Upper lobe of right lung (tissue), 1 donor: ENCODE data around the gene LRP1B. TPM values are rescaled to one million over a fixed set of nuclear protein-coding genes. Genes with fewer than 3 reads are reported as not detected.

ENCODE experiments used
- ATAC-seq: fragments of 200-7000 bp; cut with Tn5 transposase; one replicate; pipeline ENCODE4 v1.9.1; 2020; ENCODE audit warnings: mild to moderate bottlenecking, moderate library complexity
- DNase-seq: peaks from one replicate; pipeline ENCODE4 v3.0.0-alpha.2; 2020
- H3K27ac ChIP-seq: fragments of 200-600 bp; one replicate; pipeline ENCODE4 v1.8.0; 2022
- H3K27me3 ChIP-seq: fragments of 200-600 bp; one replicate; pipeline ENCODE4 v1.8.0; 2022; ENCODE audit warnings: mild to moderate bottlenecking
- H3K36me3 ChIP-seq: fragments of 200-600 bp; one replicate; pipeline ENCODE4 v1.8.0; 2022
- H3K4me1 ChIP-seq: fragments of 200-600 bp; one replicate; pipeline ENCODE4 v1.8.0; 2022
- H3K4me3 ChIP-seq: fragments of 200-600 bp; one replicate; pipeline ENCODE4 v1.8.0; 2022; ENCODE audit warnings: mild to moderate bottlenecking
- H3K9me3 ChIP-seq: fragments of 200-600 bp; one replicate; pipeline ENCODE4 v1.8.0; 2022
- CTCF ChIP-seq: fragments of 200-600 bp; IDR thresholded peaks from one replicate; pipeline ENCODE4 v1.8.0; 2022; ENCODE audit warnings: antibody characterized with exemption
- intact Hi-C: fragments of 100-400 bp; cut with DNase I; formaldehyde crosslinking; loops from one replicate; pipeline ENCODE4 v1.11.0; 2022
- total RNA-seq: library from RNA; stranded (reverse); fragmentation: NEBNext Ultra II Directional; extraction: Animal tissue kit (Norgen Biotek cat#: 25700); gene quantifications from one replicate; pipeline ENCODE4 v1.2.1, GENCODE V29; 2021
- donor health status: DM: no; HTN: yes; CAD: no; lungs with severe emphysema.

The LRP1B gene
- total RNA-seq, 1 donor from 2014 or later = 0.12 TPM

GRCh38 chr2:141959016-141959415, 171.8 kb downstream of the LRP1B start:
- no peaks in the 10 kb centered on the region for H3K27me3 ChIP-seq
- no peak for DNase-seq
- no peak overlapping the region for H3K4me3 ChIP-seq
- H3K4me1 ChIP-seq = no peaks in the 10 kb centered on the region
- H3K27ac ChIP-seq = no peak overlapping the region
- no peak for ATAC-seq
- TF ChIP-seq CTCF = no peak
- H3K36me3 ChIP-seq = no peaks in the 10 kb centered on the region
- intact Hi-C loops = no loop called here
- no peaks in the 10 kb centered on the region for H3K9me3 ChIP-seq

GRCh38 chr2:141957827-141958450, 172.9 kb downstream of the LRP1B start:
- Histone ChIP-seq H3K27ac (no peak overlapping the region), H3K9me3 (no peaks in the 10 kb centered on the region), H3K4me1 (no peaks in the 10 kb centered on the region), H3K36me3 (no peaks in the 10 kb centered on the region), H3K27me3 (no peaks in the 10 kb centered on the region), H3K4me3 (no peak overlapping the region)
- ATAC-seq (no peak), DNase-seq (no peak)
- no peak for TF ChIP-seq CTCF
- intact Hi-C loops = no loop called here

- no peak for TF ChIP-seq CTCF
- no peak overlapping the region for H3K4me3 ChIP-seq
- intact Hi-C loops = no loop called here
These were observed 173.5 kb downstream of the LRP1B start for GRCh38 chr2:141957321-141957720.

GRCh38 chr2:141947396-141948114, 183.3 kb downstream of the LRP1B start:
- DNase-seq = no peak
- Histone ChIP-seq H3K27me3 (no peaks in the 10 kb centered on the region), H3K4me1 (no peaks in the 10 kb centered on the region), H3K4me3 (no peak overlapping the region), H3K27ac (no peak overlapping the region), H3K9me3 (no peaks in the 10 kb centered on the region), H3K36me3 (no peaks in the 10 kb centered on the region)
- intact Hi-C loops = no loop called here
- TF ChIP-seq CTCF = no peak
- no peak for ATAC-seq

More at GRCh38 chr2:141957321-141957720, 173.5 kb downstream of the LRP1B start:
- H3K4me1 ChIP-seq = no peaks in the 10 kb centered on the region
- no peak for DNase-seq
- no peak for ATAC-seq
- H3K27ac ChIP-seq = no peak overlapping the region
- no peaks in the 10 kb centered on the region for H3K9me3 ChIP-seq
- no peaks in the 10 kb centered on the region for H3K27me3 ChIP-seq
- H3K36me3 ChIP-seq = no peaks in the 10 kb centered on the region

- Histone ChIP-seq H3K4me1 (no peaks in the 10 kb centered on the region), H3K9me3 (no peaks in the 10 kb centered on the region), H3K4me3 (no peak overlapping the region), H3K36me3 (no peaks in the 10 kb centered on the region), H3K27me3 (no peaks in the 10 kb centered on the region), H3K27ac (no peak overlapping the region)
- TF ChIP-seq CTCF = no peak
- intact Hi-C loops = no loop called here
- DNase-seq = no peak
- ATAC-seq = no peak
These were observed 184.8 kb downstream of the LRP1B start for GRCh38 chr2:141946016-141946415.
